NCI-H526 treated with DMSO at 0.1 percent for 48 hours (cell line): ENCODE data around the gene OR6C68.
"Not testable (repeated sequence)": the region's sequence is repeated elsewhere in the genome, so short reads cannot be mapped to it uniquely, and the experiment has no call there.

Experiments used
- DNase-seq: peaks from one replicate; lab custom pipeline; 2025; lab: John Stamatoyannopoulos, UW

Gene OR6C68

DNA sequence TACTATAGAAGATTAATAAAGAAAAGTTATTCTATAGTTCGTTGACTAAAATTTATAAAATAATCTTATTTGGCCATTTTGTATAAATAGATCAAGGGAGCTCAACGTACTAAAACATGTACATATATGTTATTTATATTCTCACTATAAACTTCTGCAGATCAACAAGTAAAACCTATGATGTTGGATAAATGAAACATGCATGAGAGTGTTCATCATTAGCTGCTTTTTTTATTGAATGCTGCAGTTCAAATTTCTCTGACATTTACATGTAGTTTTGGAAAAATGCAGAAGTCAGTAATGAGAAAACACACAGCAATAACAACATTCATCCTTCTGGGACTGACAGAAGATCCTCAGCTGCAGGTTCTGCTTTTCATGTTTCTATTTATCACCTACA, at the start of gene OR6C68:
Gene OR6C68 (plus strand): TSS at position 301 of the 400 bp plus-strand sequence. CDS start 0 bp downstream, at position 301.
- no peak for DNase-seq

DNA sequence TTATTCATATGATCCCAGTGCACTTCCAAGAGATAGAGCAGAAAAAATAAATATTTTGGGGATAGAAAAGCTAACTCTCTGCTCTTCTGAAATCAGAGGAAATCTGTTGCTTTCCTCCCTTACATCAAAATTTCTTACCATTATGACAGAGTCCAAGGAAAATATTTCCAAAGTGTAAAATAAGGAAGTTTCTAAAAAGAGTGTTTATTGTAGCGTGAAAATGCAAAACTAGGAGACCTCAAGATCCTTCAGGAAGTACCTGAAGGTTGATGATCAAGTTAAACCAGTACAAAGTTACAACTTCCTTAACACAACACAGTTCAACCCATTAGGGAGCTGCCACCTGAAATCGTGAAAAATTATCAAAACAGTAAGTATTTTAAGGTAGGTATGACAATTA, 48.4 kb upstream of the OR6C68 start, which contains the start of gene OR6C2:
Gene OR6C2 (plus strand): TSS at position 301 of the 400 bp plus-strand sequence. CDS start 8,138 bp downstream, outside the sequence.
- no peak for DNase-seq

DNA sequence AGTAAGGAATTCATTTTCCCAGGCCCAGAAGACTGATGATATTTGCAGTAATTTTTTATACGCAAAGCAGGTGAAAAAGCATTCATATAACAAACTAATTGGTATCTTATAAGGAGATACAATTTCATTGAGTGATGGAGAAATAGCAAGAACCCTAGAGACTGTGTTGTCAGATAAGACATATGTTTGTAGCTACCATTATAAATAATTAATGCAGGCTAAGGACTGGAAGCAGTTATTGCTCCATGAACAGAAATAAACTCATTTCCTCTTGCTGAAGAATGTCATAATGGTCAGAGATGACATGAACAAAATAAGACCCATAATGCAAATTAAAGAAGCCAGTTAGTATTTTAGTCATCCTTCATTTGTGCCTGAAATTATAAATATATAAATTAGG, 46.8 kb upstream of the OR6C68 start:
- DNase-seq = no peak

DNA sequence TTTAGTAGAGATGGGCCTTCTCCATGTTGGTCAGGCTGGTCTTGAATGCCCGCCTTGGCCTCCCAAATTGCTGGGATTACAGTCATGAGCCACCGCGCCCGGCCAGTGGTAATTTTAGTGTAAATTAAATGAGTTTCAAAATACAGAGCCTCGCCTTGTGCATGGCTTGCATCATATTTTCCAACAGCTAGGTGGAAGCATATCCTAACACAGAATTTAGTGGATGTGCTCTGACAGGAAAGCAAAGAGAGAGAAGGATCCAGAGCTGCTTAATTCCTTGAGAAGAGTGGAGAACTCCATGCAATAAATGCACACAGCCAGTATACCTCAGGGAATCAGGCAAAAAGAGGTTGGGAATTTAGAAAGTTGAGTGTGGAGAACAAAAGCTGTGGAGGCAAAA, 45.9 kb upstream of the OR6C68 start:
- no peak for DNase-seq

DNA sequence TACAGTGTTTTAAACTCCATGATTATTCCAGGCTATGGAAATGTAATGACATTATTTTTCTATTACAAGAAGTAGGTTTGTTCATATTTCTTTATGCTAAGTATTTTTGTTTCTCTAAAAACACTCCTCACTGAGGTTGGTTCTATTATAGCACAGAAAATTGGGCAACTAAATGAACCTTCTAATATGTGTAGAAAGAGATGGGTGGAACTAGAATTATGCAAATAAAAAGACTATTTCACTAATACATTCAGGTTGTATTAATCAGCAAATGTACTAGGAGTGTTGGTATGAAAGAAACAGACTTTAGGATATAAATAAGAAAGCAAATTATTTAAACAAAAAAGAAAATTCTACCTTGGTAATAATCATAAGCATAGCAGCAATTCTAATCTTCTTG, 43.4 kb upstream of the OR6C68 start:
- no peak for DNase-seq

DNA sequence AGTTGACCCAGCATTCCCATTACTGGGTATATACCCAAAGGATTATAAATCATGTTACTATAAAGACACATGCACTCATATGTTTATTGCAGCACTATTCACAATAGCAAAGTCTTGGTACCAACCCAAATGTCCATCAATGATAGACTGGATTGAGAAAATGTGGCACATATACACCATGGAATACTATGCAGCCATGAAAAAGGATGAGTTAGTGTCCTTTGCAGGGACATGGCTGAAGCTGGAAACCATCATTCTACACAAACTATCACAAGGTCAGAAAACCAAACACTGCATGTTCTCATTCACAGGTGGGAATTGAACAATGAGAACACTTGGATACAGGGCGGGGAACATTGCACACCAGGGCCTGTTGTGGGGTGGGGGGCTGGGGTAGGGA, 27.3 kb upstream of the OR6C68 start:
- DNase-seq = not testable (repeated sequence)

DNA sequence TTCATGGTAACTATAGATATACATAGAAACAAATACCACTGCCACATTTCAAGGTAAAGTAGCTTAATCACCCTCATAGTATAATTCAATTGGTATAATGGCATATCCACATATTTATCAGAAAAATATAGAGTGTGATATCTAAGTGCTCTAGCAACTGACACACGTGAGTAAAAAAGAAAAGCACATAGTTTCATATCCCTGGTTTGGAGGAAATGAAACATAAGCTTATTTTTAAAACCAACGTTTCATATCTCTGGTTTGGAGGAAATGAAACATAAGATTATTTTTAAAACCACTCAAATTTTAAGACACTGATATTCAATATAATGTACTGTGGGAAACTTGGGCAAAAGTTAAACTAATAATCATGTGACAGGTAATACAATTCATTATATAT, 24.3 kb upstream of the OR6C68 start:
- no peak for DNase-seq

DNA sequence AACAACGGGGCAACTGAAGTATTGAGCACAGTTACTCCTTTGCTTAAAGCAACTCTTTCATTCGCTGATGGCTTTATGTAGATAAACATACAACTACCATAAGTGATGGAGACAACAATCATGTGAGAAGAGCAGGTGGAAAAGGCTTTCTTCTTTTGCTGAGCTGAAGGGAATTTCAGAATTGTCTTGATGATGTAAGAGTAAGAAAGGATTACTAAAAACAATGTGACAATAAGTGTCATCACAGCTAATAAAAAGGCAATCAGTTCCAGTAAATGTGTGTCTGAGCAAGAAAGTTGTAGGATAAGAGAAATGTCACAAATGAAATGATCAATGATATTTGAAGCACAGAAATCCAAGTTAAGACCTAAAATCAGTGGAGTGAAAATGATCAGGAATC, 22.9 kb upstream of the OR6C68 start:
- DNase-seq = no peak

DNA sequence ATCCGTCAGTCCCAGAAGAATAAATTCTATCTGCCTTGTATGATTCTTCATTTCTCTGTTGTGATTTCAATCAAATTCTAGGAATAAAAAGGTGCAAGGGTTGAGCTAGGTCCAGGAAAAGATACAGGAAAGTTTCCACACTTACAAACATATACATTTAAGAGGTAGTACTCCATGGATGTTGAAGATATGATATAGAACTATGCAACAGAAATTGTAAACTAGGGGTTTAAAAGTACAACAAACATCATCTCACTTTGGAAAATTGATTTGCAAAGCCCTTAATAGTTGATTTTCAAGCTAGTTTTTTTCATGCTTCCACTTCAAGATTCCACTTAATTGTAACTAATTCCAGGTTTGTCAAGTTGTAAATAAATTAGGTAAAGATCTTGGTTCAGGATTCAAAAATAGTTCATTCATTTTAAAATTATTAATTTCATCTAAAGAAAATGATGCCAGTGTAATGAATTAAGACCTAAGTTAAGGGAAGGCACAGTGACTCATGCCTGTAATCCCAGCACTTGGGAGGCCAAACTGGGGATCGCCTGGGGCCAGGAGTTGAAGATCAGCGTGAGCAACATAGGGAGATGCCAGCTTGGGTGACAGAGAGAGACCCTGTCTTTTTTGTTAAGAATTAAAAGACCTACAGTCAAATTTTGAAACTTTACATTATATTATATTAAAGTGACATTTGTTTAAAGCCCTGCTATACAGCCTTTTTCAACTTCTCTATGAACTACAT, 21.9 kb upstream of the OR6C68 start, which contains the start of gene OR6C70:
Gene OR6C70 (minus strand): TSS at position 51 of the 742 bp plus-strand sequence. CDS start 0 bp downstream, at position 51.
- DNase-seq = no peak

DNA sequence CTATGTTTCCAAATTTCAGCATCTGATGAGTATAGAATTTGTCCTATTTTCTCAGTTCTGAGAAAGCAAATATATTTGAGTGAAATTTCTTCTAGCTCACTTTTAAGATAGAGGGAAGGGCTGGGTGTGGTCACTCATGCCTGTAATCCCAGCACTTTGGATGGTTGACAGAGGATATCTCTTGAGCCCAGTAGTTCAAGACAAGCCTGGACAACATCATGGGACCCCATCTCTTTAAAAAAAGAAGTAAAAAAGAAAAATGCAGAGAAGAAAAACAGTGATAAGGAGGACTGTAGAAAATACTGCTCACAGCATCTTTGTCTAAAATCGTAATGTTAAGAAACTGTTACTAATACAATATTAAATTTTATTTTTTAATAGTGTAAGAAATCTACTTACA, 19.9 kb upstream of the OR6C68 start:
- no peak for DNase-seq

DNA sequence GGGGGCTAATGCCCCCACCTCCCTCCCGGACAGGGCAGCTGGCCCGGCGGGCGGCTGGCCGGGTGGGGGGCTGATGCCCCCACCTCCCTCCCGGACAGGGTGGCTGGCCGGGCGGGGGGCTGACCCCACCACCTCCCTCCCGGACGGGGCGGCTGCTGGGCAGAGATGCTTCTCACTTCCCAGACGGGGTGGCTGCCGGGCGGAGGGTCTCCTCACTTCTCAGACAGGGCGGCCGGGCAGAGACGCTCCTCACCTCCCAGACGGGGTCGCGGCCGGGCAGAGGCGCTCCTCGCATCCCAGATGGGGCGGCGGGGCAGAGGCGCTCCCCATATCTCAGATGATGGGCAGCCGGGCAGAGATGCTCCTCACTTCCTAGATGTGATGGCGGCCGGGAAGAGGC, 13.0 kb upstream of the OR6C68 start:
- not testable (repeated sequence) for DNase-seq

DNA sequence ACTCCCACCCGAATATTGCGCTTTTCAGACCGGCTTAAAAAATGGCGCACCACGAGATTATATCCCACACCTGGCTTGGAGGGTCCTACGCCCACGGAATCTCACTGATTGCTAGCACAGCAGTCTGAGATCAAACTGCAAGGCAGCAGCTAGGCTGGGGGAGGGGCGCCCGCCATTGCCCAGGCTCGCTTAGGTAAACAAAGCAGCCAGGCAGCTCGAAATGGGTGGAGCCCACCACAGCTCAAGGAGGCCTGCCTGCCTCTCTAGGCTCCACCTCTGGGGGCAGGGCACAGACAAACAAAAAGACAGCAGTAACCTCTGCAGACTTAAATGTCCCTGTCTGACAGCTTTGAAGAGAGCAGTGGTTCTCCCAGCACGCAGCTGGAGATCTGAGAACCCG, 7.9 kb upstream of the OR6C68 start:
- DNase-seq = not testable (repeated sequence)

DNA sequence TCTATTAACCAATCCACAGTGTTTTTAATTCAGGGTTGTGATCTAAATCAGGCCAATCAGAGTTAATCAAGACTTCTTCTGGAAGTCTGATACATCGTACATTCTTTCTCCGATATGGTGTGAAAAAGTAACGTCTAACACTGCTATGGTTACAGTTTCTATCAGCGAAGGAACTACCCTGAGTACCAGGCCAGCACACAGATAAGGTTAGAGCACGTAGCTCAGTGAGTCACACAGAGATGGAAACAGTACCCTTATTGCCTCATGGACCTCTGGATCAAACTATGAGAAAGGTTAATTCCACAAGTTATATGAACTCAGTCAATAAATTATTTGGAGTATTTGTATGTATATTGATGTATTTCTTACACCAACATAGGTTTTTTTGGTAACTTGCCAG, 3.3 kb downstream of the OR6C68 start:
- no peak for DNase-seq

DNA sequence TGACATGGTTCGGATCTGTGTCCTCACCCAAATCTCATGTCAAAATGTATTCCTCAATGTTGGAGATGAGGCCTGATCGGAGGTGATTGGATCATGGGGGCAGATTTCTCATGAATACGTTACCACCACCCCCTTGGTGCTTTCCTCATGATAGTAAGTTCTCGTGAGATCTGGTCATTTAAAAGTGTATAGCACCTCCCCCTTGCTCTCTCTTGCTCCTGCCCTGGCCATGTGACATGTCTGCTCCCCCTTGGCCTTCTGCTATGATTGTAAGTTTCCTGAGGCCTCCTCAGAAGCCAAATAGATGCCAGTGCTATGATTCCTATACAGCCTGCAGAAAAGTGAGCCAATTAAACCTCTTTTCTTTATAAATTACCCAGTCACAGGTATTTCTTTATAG, 7.1 kb downstream of the OR6C68 start:
- no peak for DNase-seq

DNA sequence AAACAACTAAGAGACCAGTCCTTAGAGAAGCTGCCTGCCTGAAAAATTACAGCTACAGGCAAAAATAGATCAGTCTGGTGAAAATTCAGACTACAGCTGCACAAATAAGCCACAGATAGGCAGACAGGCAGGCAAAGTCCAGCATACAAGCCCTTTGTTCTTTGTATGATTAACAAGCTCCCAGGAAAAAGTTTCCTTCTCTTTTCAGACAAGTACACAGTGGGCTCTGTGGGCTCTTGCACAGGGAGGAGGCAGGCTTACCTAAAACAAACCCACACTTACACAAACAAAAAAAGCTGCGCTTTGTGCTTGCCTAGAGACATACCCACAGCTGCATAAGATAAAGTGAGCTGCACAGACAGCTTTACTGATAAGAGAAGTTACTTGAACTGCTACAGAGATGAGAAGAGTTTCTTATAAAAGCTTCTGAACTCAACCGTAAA, 7.7 kb downstream of the OR6C68 start:
- DNase-seq = no peak

DNA sequence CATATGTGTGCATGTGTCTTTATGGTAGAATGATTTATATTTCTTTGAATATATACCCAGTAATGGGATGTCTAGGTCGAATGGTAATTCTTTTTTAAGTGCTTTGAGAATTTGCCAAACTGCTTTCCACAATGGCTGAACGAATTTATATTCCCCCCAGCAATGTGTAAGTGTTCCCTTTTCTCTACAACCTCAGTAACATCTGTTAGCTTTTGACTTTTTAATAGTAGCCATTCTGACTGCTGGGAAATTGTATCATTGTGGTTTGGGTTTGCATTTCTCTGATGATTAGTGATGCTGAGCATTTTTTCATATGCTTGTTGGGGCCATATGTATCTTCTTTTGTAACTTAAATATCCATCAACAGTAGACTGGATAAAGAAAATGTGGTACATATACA, 9.4 kb downstream of the OR6C68 start:
- DNase-seq = no peak

DNA sequence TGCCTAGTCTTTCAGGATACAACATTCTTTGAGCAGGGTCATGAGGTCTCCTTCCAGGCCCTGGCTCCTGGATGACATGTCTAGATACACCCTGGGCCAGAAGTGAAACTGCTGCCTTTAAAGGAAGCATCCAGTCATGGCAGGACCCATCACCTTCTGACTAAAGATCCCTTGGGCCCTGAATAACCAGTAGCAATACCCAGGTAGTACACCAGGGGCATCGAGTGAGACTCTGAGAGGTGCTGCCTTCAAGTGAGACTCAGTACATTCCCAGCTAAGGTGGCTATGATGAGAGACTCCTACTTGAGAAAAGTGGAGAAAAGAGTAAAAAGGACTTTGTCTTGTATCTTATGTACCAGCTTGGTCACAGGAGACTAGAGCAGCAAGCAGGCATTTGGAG, 23.5 kb downstream of the OR6C68 start:
- no peak for DNase-seq

DNA sequence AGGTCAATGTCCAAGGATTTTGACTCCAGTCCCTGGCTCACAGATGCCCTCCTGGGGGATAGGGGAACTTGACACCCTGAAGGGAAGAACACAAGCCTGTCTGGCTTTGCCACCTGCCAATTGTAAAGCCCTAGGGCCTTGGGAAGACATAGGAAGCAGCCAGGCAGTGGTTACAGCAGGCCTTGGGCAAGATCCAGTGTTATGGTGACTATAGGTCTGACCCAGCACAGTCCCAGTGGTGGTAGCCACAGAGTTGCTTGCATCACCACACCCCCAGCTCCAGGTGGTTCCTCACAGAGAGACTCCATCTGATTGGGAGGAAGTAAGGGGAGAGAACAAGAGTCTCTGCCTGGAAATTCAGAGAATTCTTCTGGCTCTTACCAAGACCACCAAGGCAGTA, 24.2 kb downstream of the OR6C68 start:
- DNase-seq = no peak
